ENCODE data around the gene TCTA.

TCTA gene

DNA sequence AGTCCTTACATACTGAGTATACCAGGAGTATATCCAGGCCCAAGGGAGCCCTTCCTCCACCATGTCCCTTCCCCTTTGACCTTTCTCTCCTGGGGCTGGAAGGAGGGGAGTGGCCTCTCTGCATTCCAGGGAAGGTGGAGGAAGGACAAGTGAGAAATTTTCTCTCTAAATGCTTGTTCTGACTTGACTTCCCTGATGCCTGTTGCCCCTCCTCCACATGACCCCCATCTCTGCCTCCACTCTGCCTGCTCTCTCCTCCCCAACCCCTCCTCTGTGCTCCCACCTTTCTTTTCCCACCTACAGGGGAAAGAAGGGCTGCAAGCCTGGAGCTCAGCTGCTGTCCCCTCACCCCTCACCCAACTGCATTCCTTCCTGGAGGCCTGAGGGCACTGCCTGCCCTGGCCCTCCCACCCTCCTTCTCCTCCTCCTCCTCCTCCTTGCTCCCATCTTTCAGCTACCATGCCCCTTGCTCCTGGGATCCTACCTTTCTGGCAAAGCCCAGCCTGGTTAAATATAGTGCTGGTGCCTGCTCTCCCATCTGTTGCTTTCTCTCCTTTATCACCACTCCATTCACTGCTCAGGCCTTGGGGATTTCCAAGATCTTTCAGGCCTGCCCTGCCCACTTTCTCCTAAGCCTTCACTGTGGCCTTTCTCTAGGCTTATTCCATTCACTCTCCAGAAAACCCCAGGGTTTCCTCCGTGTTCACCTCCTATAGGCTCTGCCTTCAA is 49.4 kb downstream of the TCTA start:
- H2AFZ ChIP-seq (ENCODE audit: low read depth, low read length): no peak overlapping the region
- no peaks in the 10 kb centered on the region for H3K36me3 ChIP-seq (replicated peaks; ENCODE audit: low read depth, low read length)
- H4K20me1 ChIP-seq (ENCODE audit: insufficient read depth, low read length): no peaks in the 10 kb centered on the region
- no peak for TF ChIP-seq EZH2phosphoT487 (IDR thresholded peaks at IDR 0.05; ENCODE audit: low read depth)
- TF ChIP-seq, protein P1, sequence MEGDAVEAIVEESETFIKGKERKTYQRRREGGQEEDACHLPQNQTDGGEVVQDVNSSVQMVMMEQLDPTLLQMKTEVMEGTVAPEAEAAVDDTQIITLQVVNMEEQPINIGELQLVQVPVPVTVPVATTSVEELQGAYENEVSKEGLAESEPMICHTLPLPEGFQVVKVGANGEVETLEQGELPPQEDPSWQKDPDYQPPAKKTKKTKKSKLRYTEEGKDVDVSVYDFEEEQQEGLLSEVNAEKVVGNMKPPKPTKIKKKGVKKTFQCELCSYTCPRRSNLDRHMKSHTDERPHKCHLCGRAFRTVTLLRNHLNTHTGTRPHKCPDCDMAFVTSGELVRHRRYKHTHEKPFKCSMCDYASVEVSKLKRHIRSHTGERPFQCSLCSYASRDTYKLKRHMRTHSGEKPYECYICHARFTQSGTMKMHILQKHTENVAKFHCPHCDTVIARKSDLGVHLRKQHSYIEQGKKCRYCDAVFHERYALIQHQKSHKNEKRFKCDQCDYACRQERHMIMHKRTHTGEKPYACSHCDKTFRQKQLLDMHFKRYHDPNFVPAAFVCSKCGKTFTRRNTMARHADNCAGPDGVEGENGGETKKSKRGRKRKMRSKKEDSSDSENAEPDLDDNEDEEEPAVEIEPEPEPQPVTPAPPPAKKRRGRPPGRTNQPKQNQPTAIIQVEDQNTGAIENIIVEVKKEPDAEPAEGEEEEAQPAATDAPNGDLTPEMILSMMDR (IDR thresholded peaks at IDR 0.05; ENCODE audit: low read depth, low read length): no peak
- no peaks in the 10 kb centered on the region for H3K9me3 ChIP-seq (ENCODE audit: insufficient read depth, low read length)
- no peaks in the 10 kb centered on the region for H3K27me3 ChIP-seq (ENCODE audit: low read depth, low read length)
- H3K27ac ChIP-seq (ENCODE audit: low read length): no peak overlapping the region
- H3K4me1 ChIP-seq (ENCODE audit: low read length): no peaks in the 10 kb centered on the region
- no peak overlapping the region for H3K9ac ChIP-seq (ENCODE audit: low read length)
- H3K4me3 ChIP-seq (ENCODE audit: low read length): no peak overlapping the region
- no peak overlapping the region for H3K4me2 ChIP-seq (ENCODE audit: low read length)
- H3K79me2 ChIP-seq (ENCODE audit: low read length): no peaks in the 10 kb centered on the region

- H3K27ac ChIP-seq (ENCODE audit: low read length): no peak overlapping the region
- no peak overlapping the region for H2AFZ ChIP-seq (ENCODE audit: low read depth, low read length)
- H3K79me2 ChIP-seq (ENCODE audit: low read length): no peaks in the 10 kb centered on the region
- H3K4me1 ChIP-seq (ENCODE audit: low read length): no peaks in the 10 kb centered on the region
- H3K4me2 ChIP-seq (ENCODE audit: low read length): no peak overlapping the region
- H3K36me3 ChIP-seq (replicated peaks; ENCODE audit: low read depth, low read length): no peaks in the 10 kb centered on the region
- no peak overlapping the region for H3K9ac ChIP-seq (ENCODE audit: low read length)
- H3K4me3 ChIP-seq (ENCODE audit: low read length): no peak overlapping the region
- no peaks in the 10 kb centered on the region for H3K9me3 ChIP-seq (ENCODE audit: insufficient read depth, low read length)
- TF ChIP-seq, protein P1 (IDR thresholded peaks at IDR 0.05; ENCODE audit: low read depth, low read length): no peak
- TF ChIP-seq EZH2phosphoT487 (IDR thresholded peaks at IDR 0.05; ENCODE audit: low read depth): no peak
- no peaks in the 10 kb centered on the region for H4K20me1 ChIP-seq (ENCODE audit: insufficient read depth, low read length)
- H3K27me3 ChIP-seq (ENCODE audit: low read depth, low read length): no peaks in the 10 kb centered on the region
Observed at GRCh38 chr3:49462222-49462621, 50.0 kb downstream of the TCTA start.

DNA sequence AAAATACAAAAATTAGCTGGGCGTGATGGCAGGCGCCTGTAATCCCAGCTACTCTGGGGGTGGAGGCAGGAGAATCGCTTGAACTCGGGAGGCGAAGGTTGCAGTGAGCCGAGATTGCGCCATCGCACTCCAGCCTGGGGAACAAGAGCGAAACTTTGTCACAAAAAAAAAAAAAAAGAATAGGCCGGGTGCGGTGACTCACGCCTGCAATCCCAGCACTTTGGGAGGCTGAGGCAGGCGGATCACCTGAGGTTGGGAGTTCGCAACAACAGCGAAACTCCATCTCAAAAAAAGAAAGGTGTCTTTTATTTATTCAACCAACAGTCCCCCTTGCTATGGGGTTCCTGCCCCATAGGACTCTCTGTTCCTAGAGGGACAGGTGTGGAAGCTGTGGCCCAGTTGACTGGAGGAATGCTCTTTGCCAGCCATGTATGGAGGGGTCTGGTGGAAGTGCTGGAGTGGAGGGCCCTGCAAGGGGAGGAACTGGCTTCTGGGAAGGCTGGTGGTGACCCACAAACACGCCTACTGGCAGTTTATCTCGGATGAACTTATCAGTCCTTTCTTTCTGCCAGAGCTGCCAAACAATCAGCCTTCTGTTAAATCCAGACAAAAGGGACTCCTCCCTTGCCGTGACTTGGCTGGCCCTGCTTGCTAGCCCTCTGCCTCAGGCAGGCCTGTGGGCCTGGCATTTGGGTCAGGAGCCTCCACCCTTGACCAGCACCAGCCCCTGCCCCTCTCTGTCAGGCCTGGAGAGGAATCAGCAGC is 53.2 kb downstream of the TCTA start:
- Histone ChIP-seq H3K79me2 (ENCODE audit: low read length) (no peaks in the 10 kb centered on the region), H3K9ac (ENCODE audit: low read length) (no peak overlapping the region), H3K4me2 (ENCODE audit: low read length) (no peak overlapping the region), H3K9me3 (ENCODE audit: insufficient read depth, low read length) (no peaks in the 10 kb centered on the region), H4K20me1 (ENCODE audit: insufficient read depth, low read length) (no peaks in the 10 kb centered on the region), H3K4me3 (ENCODE audit: low read length) (no peak overlapping the region), H3K4me1 (ENCODE audit: low read length) (peaks cover 6% of the 10 kb centered on the region), H3K36me3 (replicated peaks; ENCODE audit: low read depth, low read length) (no peaks in the 10 kb centered on the region), H2AFZ (ENCODE audit: low read depth, low read length) (no peak overlapping the region), H3K27me3 (ENCODE audit: low read depth, low read length) (no peaks in the 10 kb centered on the region), H3K27ac (ENCODE audit: low read length) (no peak overlapping the region)
- TF ChIP-seq EZH2phosphoT487 (IDR thresholded peaks at IDR 0.05; ENCODE audit: low read depth): no peak
- TF ChIP-seq, protein P1 (IDR thresholded peaks at IDR 0.05; ENCODE audit: low read depth, low read length): no peak

All from OCI-LY3 (cell line).